Right lobe of liver (tissue), 6 donors: ENCODE results near the gene GHSR. TPM values are rescaled to one million over a fixed set of nuclear protein-coding genes. Genes with fewer than 3 reads are reported as not detected.
A peak's percentile ranks its signal among the peaks of the same experiment; 100 is the strongest.

Experiments
- ATAC-seq, 4 donors: fragments of 200-7000 bp; cut with Tn5 transposase; one replicate each; pipeline ENCODE4 v1.9.1; 2020; ENCODE audit warnings: mild to moderate bottlenecking in 4 of 4, moderate library complexity in 4 of 4
- DNase-seq, 3 donors: peaks; one replicate each; pipeline ENCODE4 v3.0.0-alpha.2; 2020
- H3K27ac ChIP-seq, 3 donors: fragments of 200-600 bp; one replicate each; pipeline ENCODE4 v1.8.0; 2022
- H3K27me3 ChIP-seq, 2 donors: fragments of 200-600 bp; one replicate each; pipeline ENCODE4 v1.8.0; 2022
- H3K36me3 ChIP-seq, 4 donors: fragments of 200-600 bp; sonication (generic) in 1 of 4; one replicate each; pipeline versions ENCODE4 v1.5.1 to v1.8.0; 2017 to 2022; ENCODE audit warnings: control low read depth in 1 of 4
- H3K4me1 ChIP-seq, 4 donors: fragments of 200-600 bp; sonication (generic) in 1 of 4; one replicate each; pipeline versions ENCODE4 v1.5.1 to v1.8.0; 2017 to 2022; ENCODE audit warnings: control low read depth in 1 of 4
- H3K4me3 ChIP-seq, 3 donors: fragments of 200-600 bp; one replicate each; pipeline ENCODE4 v1.8.0; 2022
- H3K9me3 ChIP-seq, 4 donors: fragments of 200-600 bp; sonication (generic) in 1 of 4; one replicate each; pipeline versions ENCODE4 v1.5.1 to v1.8.0; 2017 to 2022; ENCODE audit warnings: control low read depth in 1 of 4
- POLR2A ChIP-seq: fragments of 450-650 bp; IDR thresholded peaks from one replicate; pipeline ENCODE4 v1.6.1; 2017; ENCODE audit warnings: antibody characterized with exemption, mild to moderate bottlenecking
- WGBS: methylation state at CpG from one replicate; pipeline ENCODE4 v1.1.6; 2018; ENCODE audit warnings: low coverage, low lambda C conversion rate; ENCODE audit not compliant: insufficient coverage; ENCODE audit errors: missing lambda C conversion rate; 5-methylcytosine and 5-hydroxymethylcytosine counted together
- intact Hi-C, 2 donors: fragments of 100-400 bp; cut with DNase I; formaldehyde crosslinking; loops; one replicate each; pipeline versions ENCODE4 v1.11.2 to v1.14.1; 2022
- total RNA-seq, 6 experiments: library from RNA; depleted of rRNA in 2 of 6; stranded (reverse); fragments of >200 nt in 2 of 6; fragmentation: NEBNext Ultra II Directional in 3 of 6; extraction: Animal tissue kit (Norgen Biotek cat#: 25700) in 3 of 6; gene quantifications; one replicate each; pipeline versions ENCODE4 v1.1.0 to v1.2.4, GENCODE V29; 2016 to 2023
- TF ChIP-seq, protein P1 (sequence below), 4 donors: fragments of 200-600 bp in 3 of 4; fragments of 450-650 bp in 1 of 4; IDR thresholded peaks; one replicate each; pipeline versions ENCODE4 v1.5.1 to v1.8.0; 2016 to 2022; ENCODE audit warnings: antibody characterized with exemption in 4 of 4, mild to moderate bottlenecking in 2 of 4
- donor health status: DM: no; HTN: yes; CAD: no.
- donor health status: DM: no; HTN: no; CAD: no.
- donor health status: DM: no; HTN: no; CAD: no.
- donor health status: DM: no; HTN: yes; CAD: no.
- donor health status: DM: no; HTN: yes; CAD: no.

Gene GHSR
- total RNA-seq, 6 experiments from 2014 or later = not detected

DNA sequence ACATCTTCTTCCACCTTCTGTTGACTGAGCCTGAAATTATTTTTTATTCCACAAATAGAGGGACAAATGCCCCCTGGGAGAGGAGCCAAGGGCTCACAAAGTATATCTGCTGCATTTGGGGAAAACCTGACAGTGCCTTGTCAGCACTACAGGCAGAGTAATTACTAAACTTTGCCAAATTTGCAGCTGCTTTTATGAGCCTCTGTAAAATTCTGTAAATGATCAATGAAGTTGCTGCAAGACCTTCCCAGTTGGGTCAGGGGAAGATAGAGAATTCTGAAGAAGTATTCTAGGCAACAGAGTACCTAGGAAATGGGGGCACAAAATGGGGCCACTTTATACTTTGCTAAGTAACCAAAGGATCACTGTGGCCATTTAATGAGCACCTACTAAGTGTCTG lies 10.5 kb downstream of the GHSR start:
- DNase-seq (no peak), ATAC-seq (no peak)
- intact Hi-C loops = no loop called here

DNA sequence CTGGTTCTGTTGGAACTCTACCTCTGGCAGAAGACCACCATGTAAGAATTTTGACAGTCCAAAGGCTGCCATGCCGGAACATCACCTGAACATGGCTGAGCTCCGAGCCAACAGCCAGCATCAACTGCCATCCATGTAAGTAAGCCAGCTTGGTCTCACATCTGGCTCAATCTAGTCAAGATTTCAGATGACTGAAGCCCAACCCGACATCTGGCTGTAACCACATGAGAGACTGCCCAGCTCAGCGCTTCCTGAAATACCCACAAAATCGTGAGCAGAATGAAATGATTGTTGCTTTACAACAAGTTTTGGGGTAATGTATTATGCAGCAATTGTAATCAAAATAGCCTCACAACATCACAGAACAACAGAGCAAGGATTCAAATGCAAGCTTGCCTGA lies 32.9 kb downstream of the GHSR start:
- Histone ChIP-seq H3K9me3 (no peaks in the 10 kb centered on the region), H3K4me3 (no peak overlapping the region), H3K4me1 (no peaks in the 10 kb centered on the region), H3K27ac (no peak overlapping the region), H3K27me3 (no peaks in the 10 kb centered on the region), H3K36me3 (no peaks in the 10 kb centered on the region)
- 67% methylated on average over 4 of the region's 5 CpGs for WGBS
- intact Hi-C loops = no loop called here
- TF ChIP-seq, protein P1, sequence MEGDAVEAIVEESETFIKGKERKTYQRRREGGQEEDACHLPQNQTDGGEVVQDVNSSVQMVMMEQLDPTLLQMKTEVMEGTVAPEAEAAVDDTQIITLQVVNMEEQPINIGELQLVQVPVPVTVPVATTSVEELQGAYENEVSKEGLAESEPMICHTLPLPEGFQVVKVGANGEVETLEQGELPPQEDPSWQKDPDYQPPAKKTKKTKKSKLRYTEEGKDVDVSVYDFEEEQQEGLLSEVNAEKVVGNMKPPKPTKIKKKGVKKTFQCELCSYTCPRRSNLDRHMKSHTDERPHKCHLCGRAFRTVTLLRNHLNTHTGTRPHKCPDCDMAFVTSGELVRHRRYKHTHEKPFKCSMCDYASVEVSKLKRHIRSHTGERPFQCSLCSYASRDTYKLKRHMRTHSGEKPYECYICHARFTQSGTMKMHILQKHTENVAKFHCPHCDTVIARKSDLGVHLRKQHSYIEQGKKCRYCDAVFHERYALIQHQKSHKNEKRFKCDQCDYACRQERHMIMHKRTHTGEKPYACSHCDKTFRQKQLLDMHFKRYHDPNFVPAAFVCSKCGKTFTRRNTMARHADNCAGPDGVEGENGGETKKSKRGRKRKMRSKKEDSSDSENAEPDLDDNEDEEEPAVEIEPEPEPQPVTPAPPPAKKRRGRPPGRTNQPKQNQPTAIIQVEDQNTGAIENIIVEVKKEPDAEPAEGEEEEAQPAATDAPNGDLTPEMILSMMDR (IDR thresholded peaks at IDR 0.05) = no peak
- no peak for TF ChIP-seq POLR2A
- ATAC-seq (no peak), DNase-seq (no peak)

More for the DNA sequence above, 10.5 kb downstream of the GHSR start:
- Histone ChIP-seq H3K9me3 (no peaks in the 10 kb centered on the region), H3K4me1 (no peaks in the 10 kb centered on the region), H3K27me3 (no peaks in the 10 kb centered on the region), H3K4me3 (no peak overlapping the region), H3K36me3 (no peaks in the 10 kb centered on the region), H3K27ac (no peak overlapping the region)
- TF ChIP-seq POLR2A = no peak
- TF ChIP-seq, protein P1 (IDR thresholded peaks at IDR 0.05) = no peak

- Histone ChIP-seq H3K36me3 (no peaks in the 10 kb centered on the region), H3K27me3 (no peaks in the 10 kb centered on the region), H3K4me1 (no peaks in the 10 kb centered on the region), H3K27ac (no peak overlapping the region), H3K4me3 (no peak overlapping the region), H3K9me3 (no peaks in the 10 kb centered on the region)
- intact Hi-C loops = no loop called here
- no peak for DNase-seq
- peak in 2 of 4 donors; percentile 16 to 38 for ATAC-seq
- 88% methylated on average over 3 of the region's 6 CpGs for WGBS
- TF ChIP-seq POLR2A = no peak
- TF ChIP-seq, protein P1 (IDR thresholded peaks at IDR 0.05) = no peak
Observed at GRCh38 chr3:172411478-172411947, 36.7 kb downstream of the GHSR start.

GRCh38 chr3:172410702-172411477 lies 37.4 kb downstream of the GHSR start:
- intact Hi-C loops = no loop called here
- ATAC-seq (peak in 3 of 4 donors; percentile 33 to 43 (median 41)), DNase-seq (no peak)
- Histone ChIP-seq H3K9me3 (no peaks in the 10 kb centered on the region), H3K4me1 (no peaks in the 10 kb centered on the region), H3K27ac (no peak overlapping the region), H3K4me3 (no peak overlapping the region), H3K27me3 (no peaks in the 10 kb centered on the region), H3K36me3 (no peaks in the 10 kb centered on the region)
- WGBS = 31% methylated on average over 2 of the region's 13 CpGs
- TF ChIP-seq, protein P1 (IDR thresholded peaks at IDR 0.05) = no peak
- no peak for TF ChIP-seq POLR2A
